ENCODE data around the gene TUBB.

GRCh38 chr6:30685157-30686008, 34.8 kb upstream of the TUBB start:
- peak; percentile 29 for TF ChIP-seq CTCF (IDR thresholded peaks at IDR 0.05; ENCODE audit: low read length)
- TF ChIP-seq EZH2 (optimal IDR thresholded peaks at IDR 0.05; ENCODE audit: low read depth, low read length): no peak
